AG09319 (cell line): ENCODE measurements around the gene OSBPL7.

ENCODE experiments used
- DNase-seq: peaks from one replicate; pipeline ENCODE4 v3.0.0-alpha.2; 2010; ENCODE audit warnings: low read depth; ENCODE audit errors: extremely low read depth
- TF ChIP-seq, protein P1 (sequence below): IDR thresholded peaks from 2 replicates; pipeline ENCODE4 v1.5.1; 2011; ENCODE audit warnings: low read depth, mild to moderate bottlenecking, inconsistent platforms, low read length, moderate library complexity

OSBPL7 gene

DNA sequence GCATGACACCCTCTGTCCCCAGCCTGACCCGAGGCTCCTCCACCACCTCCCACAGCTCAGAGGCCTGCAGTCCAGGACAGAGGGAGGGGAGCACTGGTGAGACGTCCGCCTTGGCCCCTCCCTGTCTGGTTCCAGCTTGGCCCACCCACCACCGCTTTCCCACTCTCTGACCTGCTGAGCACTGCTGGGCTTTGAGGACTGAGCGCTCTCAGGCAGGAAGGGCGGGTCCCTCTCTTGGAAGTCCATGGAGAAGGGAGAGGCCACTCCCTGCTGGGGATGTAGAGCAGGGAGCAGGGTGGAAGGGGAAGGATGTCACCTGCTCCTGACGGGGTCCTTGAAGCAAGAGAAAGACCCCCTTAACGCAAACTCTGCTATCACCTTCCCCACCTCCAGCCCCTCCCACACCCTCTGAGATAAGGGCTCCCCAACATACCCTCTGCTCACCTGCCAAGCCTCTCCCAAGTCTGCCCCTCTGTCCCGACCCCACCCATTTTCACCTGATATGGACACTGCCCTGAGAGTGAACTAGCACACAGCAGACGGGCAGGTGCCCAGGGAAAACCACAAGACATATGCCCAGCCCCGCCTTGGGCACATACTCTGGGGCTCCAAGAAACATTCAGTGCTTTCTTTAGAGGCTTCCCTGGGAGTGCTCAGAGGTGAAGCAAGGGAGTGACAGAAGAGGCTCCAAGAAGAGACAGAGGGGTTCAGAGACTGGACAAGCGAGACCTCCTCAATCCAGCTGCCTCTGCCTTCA, 1.4 kb downstream of the OSBPL7 start:
- DNase-seq, result no peak
- TF ChIP-seq, protein P1, sequence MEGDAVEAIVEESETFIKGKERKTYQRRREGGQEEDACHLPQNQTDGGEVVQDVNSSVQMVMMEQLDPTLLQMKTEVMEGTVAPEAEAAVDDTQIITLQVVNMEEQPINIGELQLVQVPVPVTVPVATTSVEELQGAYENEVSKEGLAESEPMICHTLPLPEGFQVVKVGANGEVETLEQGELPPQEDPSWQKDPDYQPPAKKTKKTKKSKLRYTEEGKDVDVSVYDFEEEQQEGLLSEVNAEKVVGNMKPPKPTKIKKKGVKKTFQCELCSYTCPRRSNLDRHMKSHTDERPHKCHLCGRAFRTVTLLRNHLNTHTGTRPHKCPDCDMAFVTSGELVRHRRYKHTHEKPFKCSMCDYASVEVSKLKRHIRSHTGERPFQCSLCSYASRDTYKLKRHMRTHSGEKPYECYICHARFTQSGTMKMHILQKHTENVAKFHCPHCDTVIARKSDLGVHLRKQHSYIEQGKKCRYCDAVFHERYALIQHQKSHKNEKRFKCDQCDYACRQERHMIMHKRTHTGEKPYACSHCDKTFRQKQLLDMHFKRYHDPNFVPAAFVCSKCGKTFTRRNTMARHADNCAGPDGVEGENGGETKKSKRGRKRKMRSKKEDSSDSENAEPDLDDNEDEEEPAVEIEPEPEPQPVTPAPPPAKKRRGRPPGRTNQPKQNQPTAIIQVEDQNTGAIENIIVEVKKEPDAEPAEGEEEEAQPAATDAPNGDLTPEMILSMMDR, result no peak

DNA sequence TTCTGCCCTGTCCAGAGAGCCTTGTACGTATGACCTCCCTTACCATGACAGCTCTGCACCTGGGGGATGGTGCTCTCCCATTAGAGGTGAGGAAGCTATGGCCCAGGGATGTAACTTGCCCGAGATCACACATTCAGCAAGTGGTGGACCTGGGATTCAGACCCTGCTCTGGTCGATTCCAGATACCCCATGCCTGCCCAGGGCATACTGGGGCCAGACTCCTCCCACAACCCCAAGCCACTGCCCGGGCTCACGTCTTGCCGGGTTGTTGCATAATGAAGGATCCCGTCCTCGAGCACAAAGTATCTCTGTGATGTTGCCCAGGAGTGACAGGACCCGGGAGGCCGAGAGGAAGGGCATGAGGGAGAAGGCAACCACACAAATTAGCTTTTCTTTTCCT, 2.1 kb downstream of the OSBPL7 start:
- no peak for DNase-seq
- TF ChIP-seq, protein P1, result no peak

DNA sequence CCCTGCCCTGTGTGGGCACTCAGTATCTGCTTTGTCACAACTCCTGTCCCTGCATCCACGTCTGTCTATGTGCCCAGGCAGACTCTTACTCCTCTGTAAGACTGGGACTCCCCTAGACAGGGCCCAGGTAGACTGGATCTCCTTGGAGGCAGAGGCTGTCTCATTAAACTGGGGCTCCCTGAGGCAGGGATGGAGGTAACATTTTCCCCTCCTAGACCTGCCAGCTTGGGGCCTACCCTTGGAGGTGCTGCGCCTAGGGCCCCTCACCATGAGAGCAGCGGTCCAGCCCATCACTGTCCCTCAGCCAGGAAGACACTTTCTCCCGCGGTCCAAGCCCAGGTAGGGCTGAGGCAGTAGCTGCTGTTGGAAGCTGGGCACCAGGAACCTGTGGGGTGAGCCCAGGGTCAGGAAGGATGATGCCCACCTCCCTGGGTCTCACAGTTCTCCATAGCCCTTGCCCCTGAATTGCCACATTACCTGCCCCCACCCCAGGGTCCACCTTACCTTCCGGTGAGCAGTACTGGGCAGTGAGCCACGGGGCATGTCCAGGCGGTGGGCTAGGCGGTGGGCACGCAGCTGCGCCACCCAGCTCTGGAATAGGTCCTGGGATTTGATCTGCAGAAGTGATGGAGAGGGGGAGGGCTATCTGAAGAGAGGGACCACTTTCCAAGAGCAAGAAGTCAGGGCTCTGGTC, 3.4 kb downstream of the OSBPL7 start:
- no peak for DNase-seq
- TF ChIP-seq, protein P1, result no peak

DNA sequence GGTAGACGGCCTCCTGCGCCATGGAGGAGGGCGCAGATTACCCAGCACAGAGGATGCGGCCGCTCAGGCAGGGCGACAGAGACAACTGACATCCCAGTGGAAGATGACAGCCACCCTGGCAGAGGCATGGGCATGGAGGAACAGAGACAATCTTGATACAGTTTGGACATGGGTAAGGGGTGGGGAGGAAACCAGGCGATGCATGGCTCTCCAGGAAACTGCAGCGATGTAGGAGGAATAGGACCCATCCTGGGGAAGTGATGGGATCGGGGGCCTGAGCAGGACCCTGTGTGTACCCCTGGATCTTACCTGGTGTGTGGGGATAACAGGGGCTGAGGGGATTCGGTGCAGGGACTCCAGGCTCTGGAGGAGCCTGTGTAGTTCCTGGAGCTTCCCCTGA, 4.6 kb downstream of the OSBPL7 start:
- DNase-seq, result no peak
- TF ChIP-seq, protein P1, result no peak

DNA sequence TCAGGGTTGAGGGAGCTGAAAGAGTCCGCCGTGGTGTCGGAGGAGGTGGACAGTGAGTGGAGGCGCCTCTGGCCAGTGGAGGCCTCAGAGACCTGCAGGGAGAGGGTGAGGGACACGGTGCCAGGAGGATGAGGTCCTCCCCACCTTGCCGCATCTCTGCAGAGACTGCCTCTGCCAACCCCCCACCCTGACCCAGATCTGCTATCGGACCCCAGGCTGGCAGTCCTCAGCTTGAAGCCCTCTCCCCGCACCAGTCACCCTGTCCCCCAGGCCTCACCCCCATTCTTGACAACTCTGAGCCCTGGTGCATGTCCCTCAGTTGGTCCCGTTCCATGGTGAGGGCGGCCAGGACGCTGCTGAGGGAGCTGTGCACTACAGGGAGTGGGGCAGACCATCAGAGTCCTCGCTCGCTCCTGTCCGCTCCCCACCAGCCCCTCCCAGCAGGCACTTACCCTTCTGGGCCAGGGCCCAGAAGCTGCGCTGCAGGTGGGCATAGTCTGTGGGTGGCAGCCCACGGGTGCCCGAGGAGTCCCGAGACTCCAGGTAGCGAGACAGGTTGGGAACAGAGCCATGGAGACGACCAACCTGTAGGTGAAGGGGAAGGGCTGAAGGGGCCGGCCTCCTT, 5.4 kb downstream of the OSBPL7 start:
- TF ChIP-seq, protein P1, result no peak
- no peak for DNase-seq

DNA sequence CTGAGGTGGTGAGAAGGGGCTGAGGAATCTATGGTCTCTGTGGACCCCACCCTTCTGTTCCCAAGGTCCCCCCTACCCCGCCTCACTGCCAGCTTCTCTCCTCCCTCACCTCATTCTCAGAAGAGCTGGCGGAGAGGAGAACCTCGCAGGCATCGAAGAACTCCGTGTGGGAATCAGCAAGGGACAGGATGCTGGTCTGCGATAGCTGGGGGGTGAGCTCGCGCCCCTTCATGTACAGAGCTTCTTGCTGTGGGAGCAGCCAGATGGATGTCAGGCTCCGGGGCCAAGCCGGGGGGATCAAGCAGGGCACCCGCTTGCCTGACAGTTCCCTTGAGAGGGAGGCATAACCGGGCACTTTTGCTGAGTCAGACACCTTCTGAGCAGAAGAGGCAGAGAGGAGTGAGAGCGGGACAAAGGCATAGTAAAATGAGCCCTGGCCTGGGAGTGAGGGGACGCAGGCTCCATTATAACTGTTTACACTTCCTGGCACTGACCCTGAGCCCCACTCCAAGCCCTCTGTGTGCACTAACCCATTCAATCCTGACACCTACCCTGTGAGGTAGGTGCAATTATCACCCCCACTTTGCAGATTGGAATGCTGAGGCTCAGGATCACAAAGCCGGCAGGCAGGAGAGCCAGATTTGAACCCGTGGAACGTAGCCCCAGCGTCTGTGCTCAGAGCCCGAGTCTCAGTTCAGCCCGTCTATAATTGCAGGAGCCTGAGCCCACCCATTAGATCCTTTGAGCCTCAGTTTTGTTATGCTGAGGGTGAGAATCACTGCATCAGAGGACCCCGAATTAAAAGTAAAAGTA, 6.3 kb downstream of the OSBPL7 start:
- no peak for DNase-seq
- TF ChIP-seq, protein P1, result no peak
